GM12874 (cell line): ENCODE data around the gene TMPRSS9.
A peak's percentile ranks its signal among the peaks of the same experiment; 100 is the strongest.

ENCODE experiments used
- CTCF ChIP-seq: IDR thresholded peaks from 2 replicates; pipeline ENCODE4 v1.5.1; 2011; ENCODE audit warnings: low read depth, mild to moderate bottlenecking, control low read depth, low read length, moderate library complexity; ENCODE audit not compliant: insufficient read depth

The TMPRSS9 gene

DNA sequence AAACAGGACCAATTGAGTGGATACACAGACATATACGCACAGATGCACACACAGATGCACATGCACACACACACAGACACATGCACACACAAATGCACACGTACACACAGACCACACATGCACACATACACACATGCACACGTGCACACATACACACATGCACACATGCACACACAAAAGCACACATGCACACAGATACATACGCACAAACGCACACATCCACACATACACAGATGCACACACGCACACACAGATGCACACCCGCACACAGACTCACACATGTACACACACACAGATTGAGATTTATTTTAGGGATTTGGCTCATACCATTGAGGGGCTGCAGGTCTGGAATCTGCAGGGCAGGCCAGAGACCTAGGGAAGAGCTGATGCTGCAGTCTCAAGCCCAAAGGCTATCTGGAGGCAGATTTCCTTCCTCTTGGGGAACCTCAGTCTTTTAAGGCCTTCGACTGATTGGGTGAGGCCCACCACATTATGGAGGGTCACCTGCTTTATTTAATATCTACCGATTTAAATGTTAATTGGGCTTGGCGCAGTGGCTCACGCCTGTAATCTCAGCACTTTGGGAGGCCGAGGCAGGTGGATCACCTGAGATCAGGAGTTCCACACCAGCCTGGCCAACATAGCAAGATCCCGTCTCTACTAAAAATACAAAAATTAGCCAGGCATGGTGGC lies 22.6 kb downstream of the TMPRSS9 start:
- no peak for TF ChIP-seq CTCF

DNA sequence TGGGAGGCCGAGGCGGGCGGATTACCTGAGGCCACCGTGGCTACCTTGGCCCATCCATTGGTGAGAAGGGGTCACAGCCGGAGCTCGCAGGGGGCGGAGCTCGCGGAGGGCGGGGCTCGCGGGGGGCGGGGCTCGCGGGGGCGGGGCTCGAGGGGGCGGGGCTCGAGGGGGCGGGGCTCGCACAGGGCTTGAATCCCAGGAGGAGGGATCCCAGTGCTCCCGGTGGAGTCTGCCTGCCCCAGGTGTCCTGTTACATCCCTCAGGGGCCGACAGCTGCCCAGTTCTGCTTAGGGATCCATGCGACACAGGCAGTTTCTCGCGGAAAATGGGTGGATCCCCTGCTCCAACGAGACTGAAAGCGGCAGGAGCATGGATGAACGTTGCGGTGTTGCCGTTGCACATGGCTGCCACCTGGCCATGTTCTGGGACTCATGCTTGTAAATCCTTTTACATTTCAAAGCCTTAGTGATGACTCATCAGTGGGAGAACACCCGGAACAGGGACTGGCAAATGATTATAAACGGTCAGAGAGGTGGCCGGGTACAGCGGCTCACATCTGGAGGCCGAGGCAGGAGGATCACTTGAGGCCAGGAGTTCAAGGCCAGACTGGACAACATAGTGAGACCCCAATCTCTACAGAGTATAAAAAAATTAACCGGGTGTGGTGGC lies 25.1 kb downstream of the TMPRSS9 start:
- TF ChIP-seq CTCF, result no peak

GRCh38 chr19:2387367-2388288 lies 27.6 kb downstream of the TMPRSS9 start:
- no peak for TF ChIP-seq CTCF

DNA sequence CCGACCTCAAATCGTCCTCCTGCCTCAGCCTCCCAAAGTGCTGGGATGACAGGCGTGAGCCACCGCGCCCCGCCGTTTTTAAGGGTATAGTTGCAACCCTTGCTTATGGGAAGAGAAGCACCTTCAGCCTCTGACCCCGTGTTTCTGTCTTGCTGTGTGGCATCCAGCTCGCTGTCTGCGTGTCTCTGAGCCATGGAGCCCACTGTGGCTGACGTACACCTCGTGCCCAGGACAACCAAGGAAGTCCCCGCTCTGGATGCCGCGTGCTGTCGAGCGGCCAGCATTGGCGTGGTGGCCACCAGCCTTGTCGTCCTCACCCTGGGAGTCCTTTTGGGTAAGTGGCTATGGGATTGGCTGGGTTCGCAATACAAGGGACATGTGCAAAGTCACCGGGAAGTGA lies 29.5 kb downstream of the TMPRSS9 start:
- TF ChIP-seq CTCF, result no peak

DNA sequence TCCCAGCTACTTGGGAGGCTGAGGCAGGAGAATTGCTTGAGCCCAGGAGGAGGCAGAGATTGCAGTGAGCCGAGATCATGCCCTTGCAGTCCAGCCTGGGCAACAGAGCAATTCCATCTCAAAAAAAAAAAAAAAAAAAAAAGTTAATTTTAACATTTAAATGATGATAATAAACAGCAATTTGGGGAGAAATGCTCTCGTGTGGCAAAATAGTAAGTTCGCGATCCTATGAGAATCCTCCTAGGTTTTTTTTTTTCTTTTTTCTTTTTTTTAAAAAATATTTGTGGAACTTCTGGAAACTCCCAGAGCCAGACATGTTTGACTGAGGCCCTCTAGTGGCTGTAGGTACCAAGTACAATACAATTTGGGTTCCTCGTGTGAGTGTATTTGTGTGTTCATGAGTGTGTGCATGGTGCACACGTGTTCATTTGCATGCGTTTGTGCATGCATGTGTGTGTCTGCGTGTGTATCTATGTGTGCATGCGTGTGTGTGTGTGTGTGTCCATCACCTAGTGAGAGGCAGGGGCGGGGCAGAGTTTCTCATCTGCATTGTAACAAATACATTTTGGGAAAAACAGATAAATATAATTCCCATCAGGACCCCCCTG lies 31.2 kb downstream of the TMPRSS9 start:
- TF ChIP-seq CTCF, result peak; percentile 67

GRCh38 chr19:2392366-2392765 lies 32.3 kb downstream of the TMPRSS9 start:
- no peak for TF ChIP-seq CTCF

GRCh38 chr19:2394054-2394441 lies 34.0 kb downstream of the TMPRSS9 start:
- no peak for TF ChIP-seq CTCF
